MG63 (cell line): ENCODE data around the gene TXNDC11. TPM values are rescaled to one million over a fixed set of nuclear protein-coding genes. Genes with fewer than 3 reads are reported as not detected.

ENCODE experiments used
- DNase-seq: peaks from one replicate; pipeline ENCODE4 v3.0.0-alpha.2; 2020
- H3K27me3 ChIP-seq: fragments of 250-450 bp; sonication (Bioruptor Pico); 2 replicates; pipeline ENCODE4 v1.5.1; 2020; ENCODE audit warnings: mild to moderate bottlenecking, moderate library complexity
- H3K36me3 ChIP-seq: fragments of 250-450 bp; sonication (Bioruptor Pico); 2 replicates; pipeline ENCODE4 v1.5.1; 2020; ENCODE audit warnings: mild to moderate bottlenecking, moderate library complexity
- H3K4me3 ChIP-seq: fragments of 250-450 bp; sonication (Bioruptor Pico); 2 replicates; pipeline ENCODE4 v1.5.1; 2020; ENCODE audit warnings: mild to moderate bottlenecking, moderate library complexity
- H3K9me3 ChIP-seq: fragments of 250-450 bp; sonication (Bioruptor Pico); 2 replicates; pipeline ENCODE4 v1.5.1; 2020; ENCODE audit warnings: mild to moderate bottlenecking, moderate library complexity
- total RNA-seq: library from RNA; depleted of rRNA; stranded (reverse); fragments of >200 nt; shearing (Covaris generic); gene quantifications from 2 replicates; pipeline ENCODE4 v1.2.3, GENCODE V29; 2014; ENCODE audit warnings: low replicate concordance

Gene TXNDC11
- total RNA-seq, 1 experiment from 2014 or later, result 47.2 TPM

GRCh38 chr16:11675561-11676511 lies 66.8 kb downstream of the TXNDC11 start:
- peak; percentile 33 for DNase-seq
- no peaks in the 10 kb centered on the region for H3K9me3 ChIP-seq
- no peaks in the 10 kb centered on the region for H3K27me3 ChIP-seq
- peaks cover 56% of the 10 kb centered on the region for H3K36me3 ChIP-seq
- no peak overlapping the region for H3K4me3 ChIP-seq

GRCh38 chr16:11674818-11675560 lies 67.7 kb downstream of the TXNDC11 start:
- Histone ChIP-seq H3K4me3 (no peak overlapping the region), H3K36me3 (peaks cover 48% of the 10 kb centered on the region), H3K27me3 (no peaks in the 10 kb centered on the region), H3K9me3 (no peaks in the 10 kb centered on the region)
- DNase-seq, result no peak

GRCh38 chr16:11674001-11674817 lies 68.4 kb downstream of the TXNDC11 start:
- H3K27me3 ChIP-seq, result no peaks in the 10 kb centered on the region
- DNase-seq, result no peak
- H3K36me3 ChIP-seq, result peaks cover 40% of the 10 kb centered on the region
- H3K9me3 ChIP-seq, result no peaks in the 10 kb centered on the region
- H3K4me3 ChIP-seq, result no peak overlapping the region

DNA sequence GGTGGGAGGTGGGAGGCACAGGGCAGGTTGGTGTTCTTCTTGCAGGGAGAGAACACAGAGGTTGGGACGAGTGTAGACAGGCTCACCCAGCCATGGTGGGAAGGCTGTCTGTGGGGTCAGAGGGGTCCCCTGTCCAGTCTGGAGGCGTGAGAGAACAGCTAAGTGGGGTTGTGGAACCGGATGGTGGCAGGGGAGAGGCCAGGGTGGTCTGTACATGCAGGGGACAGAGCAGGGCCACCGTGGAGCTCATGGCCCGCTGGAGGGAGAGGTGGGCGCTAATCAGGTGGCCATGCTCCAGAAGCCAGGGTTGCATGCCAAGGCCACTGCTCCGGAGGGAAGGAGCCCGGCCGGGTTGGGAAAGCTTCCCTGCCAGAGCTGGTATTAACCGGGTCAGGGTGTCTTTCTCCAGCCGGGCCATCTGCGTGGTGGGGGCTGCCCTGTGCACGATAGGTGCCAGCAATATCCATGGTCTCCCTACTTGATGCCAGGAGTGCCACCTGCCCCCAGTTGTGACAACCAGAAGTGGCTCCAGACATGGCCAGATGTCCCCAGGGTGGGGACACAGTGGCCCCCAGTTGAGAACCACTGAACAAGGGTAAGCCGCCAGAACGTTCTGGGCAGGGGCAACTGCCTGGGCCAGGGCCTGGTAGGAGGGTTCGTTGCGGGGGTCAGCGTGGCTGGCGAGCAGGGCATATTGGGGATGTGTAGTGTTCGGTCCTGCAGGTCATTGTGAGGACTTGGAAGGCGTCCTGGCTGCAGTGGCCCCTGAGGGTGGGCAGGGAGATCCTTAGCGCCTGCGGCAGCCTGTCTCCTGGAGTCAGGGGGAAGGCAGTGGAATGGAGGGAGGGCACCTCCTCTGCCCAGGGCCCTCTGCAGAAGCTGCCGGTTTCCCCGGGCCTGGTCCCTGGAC lies 69.3 kb downstream of the TXNDC11 start:
- Histone ChIP-seq H3K4me3 (no peak overlapping the region), H3K9me3 (no peaks in the 10 kb centered on the region), H3K36me3 (peaks cover 31% of the 10 kb centered on the region), H3K27me3 (no peaks in the 10 kb centered on the region)
- no peak for DNase-seq

GRCh38 chr16:11672206-11673090 lies 70.2 kb downstream of the TXNDC11 start:
- Histone ChIP-seq H3K27me3 (no peaks in the 10 kb centered on the region), H3K9me3 (no peaks in the 10 kb centered on the region), H3K4me3 (no peak overlapping the region), H3K36me3 (peaks cover 22% of the 10 kb centered on the region)
- DNase-seq, result no peak

- H3K27me3 ChIP-seq, result no peaks in the 10 kb centered on the region
- H3K36me3 ChIP-seq, result peaks cover 14% of the 10 kb centered on the region
- no peak for DNase-seq
- no peaks in the 10 kb centered on the region for H3K9me3 ChIP-seq
- no peak overlapping the region for H3K4me3 ChIP-seq
Observed at GRCh38 chr16:11671676-11672075, 71.0 kb downstream of the TXNDC11 start.

DNA sequence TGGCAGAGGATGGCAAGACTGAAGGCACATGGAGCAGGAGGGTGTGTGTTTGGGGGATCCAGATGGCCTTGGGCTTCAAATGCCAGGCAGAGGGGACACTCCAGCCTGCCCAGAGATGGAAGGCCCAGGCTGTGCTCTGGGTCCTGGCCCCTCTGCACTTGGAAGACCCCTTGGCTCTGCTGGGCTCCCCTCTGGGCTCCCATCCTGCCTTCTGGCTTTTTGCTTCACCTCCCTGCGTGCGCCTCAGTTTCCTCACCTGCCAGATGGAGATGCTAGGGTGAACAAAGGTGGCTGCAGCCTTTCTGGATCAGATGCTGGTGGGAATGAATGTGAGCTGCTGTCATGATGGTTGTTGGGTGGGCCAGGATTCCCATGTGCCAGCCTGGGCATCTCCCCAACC lies 71.4 kb downstream of the TXNDC11 start:
- H3K4me3 ChIP-seq, result no peak overlapping the region
- no peak for DNase-seq
- H3K9me3 ChIP-seq, result no peaks in the 10 kb centered on the region
- H3K36me3 ChIP-seq, result peaks cover 10% of the 10 kb centered on the region
- H3K27me3 ChIP-seq, result no peaks in the 10 kb centered on the region

DNA sequence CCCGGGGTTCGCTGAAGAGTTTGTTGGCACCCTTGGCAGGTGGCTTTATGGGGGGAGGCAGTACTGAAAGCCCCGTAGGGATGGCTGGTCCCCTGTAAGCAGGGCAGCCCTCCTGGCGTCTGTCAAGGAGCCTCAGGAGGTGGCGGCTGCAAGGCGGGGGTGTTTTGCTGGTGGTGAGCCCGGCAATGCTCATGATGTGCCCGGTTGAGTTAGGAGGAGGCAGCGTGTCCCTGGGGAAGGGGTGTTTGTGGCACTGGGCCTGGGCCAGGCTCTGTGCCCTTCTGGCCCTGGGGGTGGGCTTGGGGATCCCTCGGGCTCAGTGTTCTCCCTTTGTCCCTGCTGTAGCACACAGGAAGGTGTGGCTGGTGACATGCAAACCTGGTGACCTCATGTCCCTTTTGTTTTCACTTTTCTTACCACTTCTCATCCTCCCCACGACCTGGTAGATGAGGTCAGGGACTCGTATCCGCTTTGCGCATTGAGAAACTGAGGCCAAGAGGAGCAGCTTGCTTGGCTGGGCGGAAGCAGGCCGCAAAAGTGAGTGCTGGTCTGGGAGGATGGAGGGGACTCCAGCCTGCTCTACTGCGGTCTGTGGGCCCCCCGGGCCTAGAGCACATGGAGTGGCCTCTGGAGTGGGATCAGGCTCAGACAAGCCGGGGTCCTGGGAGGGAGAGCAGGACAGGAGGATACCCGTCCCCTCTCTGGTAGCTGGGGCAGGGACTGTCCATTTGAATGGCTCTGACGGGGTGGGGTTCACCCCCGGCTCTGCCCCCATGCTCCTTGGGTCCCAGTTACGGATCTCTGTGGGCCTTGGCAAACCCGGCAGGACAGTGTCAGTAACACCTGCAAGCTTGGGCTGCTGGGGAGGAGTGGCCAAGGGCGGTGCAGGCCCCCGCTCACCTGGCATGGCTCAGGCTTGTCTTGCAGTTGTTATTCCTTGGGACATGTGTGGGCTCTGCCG lies 72.2 kb downstream of the TXNDC11 start:
- Histone ChIP-seq H3K9me3 (no peaks in the 10 kb centered on the region), H3K4me3 (no peak overlapping the region), H3K27me3 (no peaks in the 10 kb centered on the region), H3K36me3 (peaks cover 2% of the 10 kb centered on the region)
- no peak for DNase-seq

DNA sequence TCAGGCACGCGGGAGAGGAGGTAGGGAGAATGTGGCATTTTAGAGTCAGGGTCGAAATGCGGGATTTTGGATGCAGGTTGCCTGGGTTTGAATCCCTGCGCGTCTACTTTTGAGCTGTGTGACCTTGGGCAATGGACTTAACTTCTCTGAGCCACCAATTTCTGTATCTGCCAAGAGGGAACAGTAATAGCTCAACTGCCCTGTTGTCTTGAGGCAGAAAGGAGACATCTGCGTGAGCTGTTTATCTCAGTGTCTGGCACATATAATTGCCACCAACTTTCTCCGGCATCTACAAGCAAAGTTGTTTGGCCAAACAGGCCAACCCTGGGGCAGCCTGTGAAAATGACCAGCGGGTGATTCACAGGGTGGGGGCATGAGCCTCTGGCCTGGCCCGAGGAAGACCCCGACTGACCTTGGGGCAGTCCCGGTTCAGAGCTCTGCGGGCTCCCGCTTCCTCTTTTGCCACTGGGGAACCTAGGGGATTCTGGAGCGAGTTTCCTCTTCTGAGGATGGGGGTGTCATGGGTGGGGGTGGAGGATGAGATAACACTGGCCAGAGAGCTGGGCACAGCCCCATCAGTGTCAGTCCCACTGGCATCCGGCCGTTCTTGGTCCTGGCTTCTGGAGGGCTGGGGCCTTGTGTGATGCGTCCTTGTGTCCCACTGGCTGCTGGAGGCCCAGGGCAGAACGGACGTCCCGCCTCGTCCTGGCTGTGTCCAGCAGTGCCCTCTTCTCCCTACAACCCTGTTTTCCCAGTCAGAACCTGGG lies 73.1 kb downstream of the TXNDC11 start:
- Histone ChIP-seq H3K36me3 (no peaks in the 10 kb centered on the region; the same call in 1 of the 2 replicates), H3K9me3 (no peaks in the 10 kb centered on the region), H3K27me3 (no peaks in the 10 kb centered on the region), H3K4me3 (peak overlapping the region; percentile 71)
- DNase-seq, result peak; percentile 41

DNA sequence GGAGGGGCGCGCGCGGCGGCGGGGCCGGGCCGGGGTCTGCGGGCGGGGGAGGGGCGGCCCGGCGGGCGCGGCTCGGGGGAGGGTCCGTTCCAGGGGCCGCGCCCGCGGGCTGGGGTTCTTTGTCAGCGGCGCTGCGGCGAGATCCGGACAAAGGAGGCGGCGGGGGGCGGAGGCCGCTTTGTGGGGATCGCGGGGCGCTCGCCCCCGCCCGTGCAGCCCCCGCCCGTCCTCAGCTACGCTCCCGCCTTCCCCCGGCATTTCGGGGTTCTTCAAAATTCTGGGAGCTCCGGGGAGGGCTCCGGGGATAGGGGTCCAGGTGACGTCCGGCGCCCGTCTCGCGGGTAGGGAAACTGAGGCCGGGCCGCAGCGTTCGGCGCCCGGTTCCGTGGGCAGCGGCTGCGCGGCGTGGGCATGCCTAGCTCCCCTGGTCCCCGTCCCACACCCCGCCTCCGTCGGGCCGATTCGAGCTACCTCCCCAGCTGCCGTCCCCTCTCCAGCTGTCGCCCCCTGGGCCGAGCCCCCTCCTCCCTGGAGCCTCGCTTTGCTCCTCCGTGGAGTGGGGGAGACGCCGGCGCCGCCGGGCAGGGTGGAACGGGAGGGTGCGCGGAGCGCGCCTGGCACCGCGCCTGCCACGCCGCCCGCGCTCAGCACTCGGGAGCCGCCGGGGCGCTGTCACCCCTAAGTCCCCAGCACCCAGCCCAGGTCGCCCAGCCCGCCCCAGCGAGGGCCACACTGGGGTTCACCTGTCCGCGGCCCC lies 73.9 kb downstream of the TXNDC11 start:
- DNase-seq, result no peak
- no peaks in the 10 kb centered on the region for H3K9me3 ChIP-seq
- no peaks in the 10 kb centered on the region; the same call in 1 of the 2 replicates for H3K36me3 ChIP-seq
- peak overlapping the region; percentile 71 for H3K4me3 ChIP-seq
- no peaks in the 10 kb centered on the region for H3K27me3 ChIP-seq

DNA sequence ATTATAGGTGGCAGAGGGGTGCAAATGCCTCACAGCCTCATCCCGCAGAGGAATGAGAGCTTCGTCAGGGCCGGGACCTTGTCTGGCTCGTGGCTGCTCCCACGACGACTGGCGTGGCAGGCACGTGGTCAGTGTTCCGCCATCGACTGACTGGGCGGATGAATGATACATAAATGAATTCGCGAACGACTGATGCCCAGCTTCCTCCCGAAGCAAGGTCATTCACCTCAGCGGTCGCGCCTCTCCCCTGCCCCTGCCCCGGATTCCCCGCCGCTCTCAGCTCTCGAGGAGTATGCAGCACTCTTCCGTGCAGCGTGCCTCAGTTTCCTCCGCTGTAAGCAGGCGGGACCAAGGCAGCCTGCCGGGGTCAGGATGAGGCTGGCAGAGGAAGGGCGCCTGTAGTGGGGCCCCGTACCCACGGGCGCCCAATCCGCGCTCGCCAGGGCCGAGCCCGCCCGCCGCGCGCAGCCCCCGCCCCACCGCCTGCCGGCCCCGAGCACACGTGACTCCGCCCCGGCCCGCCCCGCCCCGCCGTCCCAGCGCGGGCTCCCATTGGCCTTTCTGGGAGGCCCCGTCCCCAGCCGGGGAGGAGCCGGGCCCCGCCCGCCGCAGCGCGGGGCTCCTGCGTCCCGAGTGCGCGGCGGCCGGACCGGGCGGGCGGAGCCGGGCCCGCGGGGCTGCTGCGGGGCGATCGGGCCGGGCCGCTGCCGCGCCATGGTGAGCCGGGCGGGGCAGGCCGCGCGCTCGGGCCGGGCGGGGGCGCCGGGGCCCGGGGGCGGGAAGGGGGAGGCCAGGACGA lies 74.6 kb downstream of the TXNDC11 start, which contains the start of gene SNN:
Gene SNN (plus strand): TSS at position 632 of the 799 bp plus-strand sequence. CDS start 7,605 bp downstream, outside the sequence.
- Histone ChIP-seq H3K27me3 (no peaks in the 10 kb centered on the region), H3K4me3 (peak within 1 kb of the TSS; percentile 71), H3K9me3 (no peaks in the 10 kb centered on the region), H3K36me3 (no peaks in the 10 kb centered on the region; the same call in 1 of the 2 replicates)
- peak; percentile 91 for DNase-seq

DNA sequence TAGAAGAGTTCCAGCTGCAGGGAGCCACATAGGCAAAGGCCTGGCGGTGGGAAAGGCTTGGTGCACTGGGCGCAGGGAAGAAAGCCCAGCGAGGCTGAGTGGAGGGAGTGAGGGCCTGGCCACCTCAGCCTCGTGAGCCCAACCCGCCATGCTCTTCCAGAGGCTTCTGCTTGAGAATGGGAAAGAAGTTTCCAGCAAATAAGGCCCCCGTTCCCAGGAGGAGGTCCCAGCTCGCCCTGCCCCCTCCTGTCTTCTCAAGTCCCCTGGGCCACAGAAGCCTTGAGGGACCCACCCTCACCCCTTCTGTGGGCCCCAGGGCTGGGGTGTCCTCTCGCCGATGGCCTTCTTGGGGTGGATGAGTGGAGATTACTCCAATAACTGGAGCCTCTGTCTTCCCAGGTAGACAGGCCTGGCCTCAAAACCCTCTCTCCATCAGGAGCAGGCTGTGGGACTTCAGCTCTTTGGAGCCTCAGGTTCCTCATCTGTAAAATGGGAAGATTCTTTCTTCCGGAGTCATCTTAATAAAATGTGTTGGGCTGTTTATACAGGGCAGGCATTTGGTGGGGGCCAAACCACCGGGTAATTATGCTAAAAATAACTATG lies 75.3 kb downstream of the TXNDC11 start:
- Histone ChIP-seq H3K9me3 (no peaks in the 10 kb centered on the region), H3K36me3 (no peaks in the 10 kb centered on the region), H3K4me3 (peak overlapping the region; percentile 52), H3K27me3 (no peaks in the 10 kb centered on the region)
- DNase-seq, result no peak
